Measurements from ENCODE around the gene FURIN. TPM values are rescaled to one million over a fixed set of nuclear protein-coding genes. Genes with fewer than 3 reads are reported as not detected.
A peak's percentile ranks its signal among the peaks of the same experiment; 100 is the strongest.

The FURIN gene
- total RNA-seq, 1 experiment from 2014 or later = 28.9 TPM

DNA sequence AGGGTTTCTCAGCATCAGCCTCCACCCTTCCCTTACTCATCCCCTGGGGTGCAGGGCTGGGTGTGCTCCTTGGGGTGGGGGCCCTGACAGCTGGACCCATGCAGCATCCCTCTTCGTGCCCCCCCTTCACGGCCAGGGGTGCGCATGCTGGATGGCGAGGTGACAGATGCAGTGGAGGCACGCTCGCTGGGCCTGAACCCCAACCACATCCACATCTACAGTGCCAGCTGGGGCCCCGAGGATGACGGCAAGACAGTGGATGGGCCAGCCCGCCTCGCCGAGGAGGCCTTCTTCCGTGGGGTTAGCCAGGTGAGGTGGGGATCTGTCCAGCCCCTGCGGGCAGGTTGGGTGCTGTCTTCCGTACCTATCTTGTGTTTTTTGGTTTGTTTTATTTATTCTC, 9.6 kb downstream of the FURIN start:
- in situ Hi-C loops (cut with HindIII; ENCODE audit: low sequenced_read_pairs) = no loop called here
- DNase-seq (ENCODE audit: low spot score) = no peak

DNA sequence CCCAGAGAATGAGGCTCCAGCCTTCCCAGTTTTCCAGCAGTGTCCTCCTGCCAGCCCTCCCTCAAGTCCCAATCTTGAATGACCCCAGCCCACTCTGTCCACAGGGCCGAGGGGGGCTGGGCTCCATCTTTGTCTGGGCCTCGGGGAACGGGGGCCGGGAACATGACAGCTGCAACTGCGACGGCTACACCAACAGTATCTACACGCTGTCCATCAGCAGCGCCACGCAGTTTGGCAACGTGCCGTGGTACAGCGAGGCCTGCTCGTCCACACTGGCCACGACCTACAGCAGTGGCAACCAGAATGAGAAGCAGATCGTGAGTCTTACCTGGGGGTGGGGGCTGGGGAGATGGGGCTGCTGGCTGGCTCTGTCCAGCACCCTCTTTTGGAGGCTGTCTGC, 10.3 kb downstream of the FURIN start:
- in situ Hi-C loops (cut with HindIII; ENCODE audit: low sequenced_read_pairs) = no loop called here
- DNase-seq (ENCODE audit: low spot score) = no peak

DNA sequence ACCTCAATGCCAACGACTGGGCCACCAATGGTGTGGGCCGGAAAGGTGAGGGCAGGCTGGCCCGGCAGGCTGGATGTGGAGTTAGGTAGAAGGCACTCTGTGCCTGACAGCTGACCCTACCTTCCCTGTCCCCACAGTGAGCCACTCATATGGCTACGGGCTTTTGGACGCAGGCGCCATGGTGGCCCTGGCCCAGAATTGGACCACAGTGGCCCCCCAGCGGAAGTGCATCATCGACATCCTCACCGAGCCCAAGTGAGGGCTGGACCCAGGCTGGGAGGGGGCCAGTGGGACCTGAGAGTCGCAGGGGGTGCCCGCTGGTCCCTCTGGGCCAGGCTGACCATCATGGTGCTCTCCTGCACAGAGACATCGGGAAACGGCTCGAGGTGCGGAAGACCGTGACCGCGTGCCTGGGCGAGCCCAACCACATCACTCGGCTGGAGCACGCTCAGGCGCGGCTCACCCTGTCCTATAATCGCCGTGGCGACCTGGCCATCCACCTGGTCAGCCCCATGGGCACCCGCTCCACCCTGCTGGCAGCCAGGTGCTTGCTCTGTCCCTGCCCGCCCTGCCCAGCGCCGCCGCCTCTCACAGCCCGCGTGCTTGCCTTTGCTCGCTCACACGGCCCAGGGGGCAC, 11.5 kb downstream of the FURIN start:
- in situ Hi-C loops (cut with HindIII; ENCODE audit: low sequenced_read_pairs) = no loop called here

DNA sequence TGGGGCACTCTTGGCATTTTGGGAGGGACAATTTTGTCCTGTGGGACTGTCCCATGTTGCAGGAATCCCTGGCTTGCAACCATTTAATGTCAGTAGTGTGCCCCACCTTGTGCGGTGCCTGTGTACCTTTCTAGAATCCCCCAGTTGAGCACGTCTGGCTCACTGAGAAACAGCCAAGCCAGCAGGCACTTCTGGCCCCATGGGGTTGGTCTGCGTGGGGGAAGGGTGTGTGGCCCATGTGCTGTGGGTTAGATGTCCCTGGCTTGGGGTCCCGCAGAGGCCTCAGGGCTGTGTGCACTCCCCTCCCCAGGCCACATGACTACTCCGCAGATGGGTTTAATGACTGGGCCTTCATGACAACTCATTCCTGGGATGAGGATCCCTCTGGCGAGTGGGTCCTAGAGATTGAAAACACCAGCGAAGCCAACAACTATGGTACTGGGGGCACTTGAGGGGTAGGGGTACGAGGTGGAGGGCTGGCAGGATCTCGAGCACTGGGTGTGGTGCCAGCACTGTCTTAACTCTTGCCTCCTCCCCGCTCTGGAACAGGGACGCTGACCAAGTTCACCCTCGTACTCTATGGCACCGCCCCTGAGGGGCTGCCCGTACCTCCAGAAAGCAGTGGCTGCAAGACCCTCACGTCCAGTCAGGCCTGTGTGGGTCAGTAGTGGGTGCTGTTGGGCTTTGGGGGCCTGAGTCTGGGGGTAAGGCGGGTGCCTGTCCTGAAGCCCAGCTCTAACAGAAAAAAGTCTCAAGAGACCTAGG, 12.2 kb downstream of the FURIN start:
- in situ Hi-C loops (cut with HindIII; ENCODE audit: low sequenced_read_pairs) = no loop called here
- DNase-seq (ENCODE audit: low spot score) = no peak

More for the DNA sequence above, 11.5 kb downstream of the FURIN start:
- DNase-seq (ENCODE audit: low spot score) = no peak

DNA sequence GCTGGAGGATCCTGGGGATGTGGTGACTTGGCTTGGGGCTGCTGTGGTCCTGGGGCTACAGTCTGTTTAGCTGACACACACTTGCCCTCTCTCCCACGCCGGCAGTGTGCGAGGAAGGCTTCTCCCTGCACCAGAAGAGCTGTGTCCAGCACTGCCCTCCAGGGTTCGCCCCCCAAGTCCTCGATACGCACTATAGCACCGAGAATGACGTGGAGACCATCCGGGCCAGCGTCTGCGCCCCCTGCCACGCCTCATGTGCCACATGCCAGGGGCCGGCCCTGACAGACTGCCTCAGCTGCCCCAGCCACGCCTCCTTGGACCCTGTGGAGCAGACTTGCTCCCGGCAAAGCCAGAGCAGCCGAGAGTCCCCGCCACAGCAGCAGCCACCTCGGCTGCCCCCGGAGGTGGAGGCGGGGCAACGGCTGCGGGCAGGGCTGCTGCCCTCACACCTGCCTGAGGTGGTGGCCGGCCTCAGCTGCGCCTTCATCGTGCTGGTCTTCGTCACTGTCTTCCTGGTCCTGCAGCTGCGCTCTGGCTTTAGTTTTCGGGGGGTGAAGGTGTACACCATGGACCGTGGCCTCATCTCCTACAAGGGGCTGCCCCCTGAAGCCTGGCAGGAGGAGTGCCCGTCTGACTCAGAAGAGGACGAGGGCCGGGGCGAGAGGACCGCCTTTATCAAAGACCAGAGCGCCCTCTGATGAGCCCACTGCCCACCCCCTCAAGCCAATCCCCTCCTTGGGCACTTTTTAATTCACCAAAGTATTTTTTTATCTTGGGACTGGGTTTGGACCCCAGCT, 13.0 kb downstream of the FURIN start:
- in situ Hi-C loops (cut with HindIII; ENCODE audit: low sequenced_read_pairs) = no loop called here
- DNase-seq (ENCODE audit: low spot score) = no peak

DNA sequence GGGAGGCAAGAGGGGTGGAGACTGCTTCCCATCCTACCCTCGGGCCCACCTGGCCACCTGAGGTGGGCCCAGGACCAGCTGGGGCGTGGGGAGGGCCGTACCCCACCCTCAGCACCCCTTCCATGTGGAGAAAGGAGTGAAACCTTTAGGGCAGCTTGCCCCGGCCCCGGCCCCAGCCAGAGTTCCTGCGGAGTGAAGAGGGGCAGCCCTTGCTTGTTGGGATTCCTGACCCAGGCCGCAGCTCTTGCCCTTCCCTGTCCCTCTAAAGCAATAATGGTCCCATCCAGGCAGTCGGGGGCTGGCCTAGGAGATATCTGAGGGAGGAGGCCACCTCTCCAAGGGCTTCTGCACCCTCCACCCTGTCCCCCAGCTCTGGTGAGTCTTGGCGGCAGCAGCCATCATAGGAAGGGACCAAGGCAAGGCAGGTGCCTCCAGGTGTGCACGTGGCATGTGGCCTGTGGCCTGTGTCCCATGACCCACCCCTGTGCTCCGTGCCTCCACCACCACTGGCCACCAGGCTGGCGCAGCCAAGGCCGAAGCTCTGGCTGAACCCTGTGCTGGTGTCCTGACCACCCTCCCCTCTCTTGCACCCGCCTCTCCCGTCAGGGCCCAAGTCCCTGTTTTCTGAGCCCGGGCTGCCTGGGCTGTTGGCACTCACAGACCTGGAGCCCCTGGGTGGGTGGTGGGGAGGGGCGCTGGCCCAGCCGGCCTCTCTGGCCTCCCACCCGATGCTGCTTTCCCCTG, 13.8 kb downstream of the FURIN start:
- in situ Hi-C loops (cut with HindIII; ENCODE audit: low sequenced_read_pairs) = no loop called here
- DNase-seq (ENCODE audit: low spot score) = no peak

DNA sequence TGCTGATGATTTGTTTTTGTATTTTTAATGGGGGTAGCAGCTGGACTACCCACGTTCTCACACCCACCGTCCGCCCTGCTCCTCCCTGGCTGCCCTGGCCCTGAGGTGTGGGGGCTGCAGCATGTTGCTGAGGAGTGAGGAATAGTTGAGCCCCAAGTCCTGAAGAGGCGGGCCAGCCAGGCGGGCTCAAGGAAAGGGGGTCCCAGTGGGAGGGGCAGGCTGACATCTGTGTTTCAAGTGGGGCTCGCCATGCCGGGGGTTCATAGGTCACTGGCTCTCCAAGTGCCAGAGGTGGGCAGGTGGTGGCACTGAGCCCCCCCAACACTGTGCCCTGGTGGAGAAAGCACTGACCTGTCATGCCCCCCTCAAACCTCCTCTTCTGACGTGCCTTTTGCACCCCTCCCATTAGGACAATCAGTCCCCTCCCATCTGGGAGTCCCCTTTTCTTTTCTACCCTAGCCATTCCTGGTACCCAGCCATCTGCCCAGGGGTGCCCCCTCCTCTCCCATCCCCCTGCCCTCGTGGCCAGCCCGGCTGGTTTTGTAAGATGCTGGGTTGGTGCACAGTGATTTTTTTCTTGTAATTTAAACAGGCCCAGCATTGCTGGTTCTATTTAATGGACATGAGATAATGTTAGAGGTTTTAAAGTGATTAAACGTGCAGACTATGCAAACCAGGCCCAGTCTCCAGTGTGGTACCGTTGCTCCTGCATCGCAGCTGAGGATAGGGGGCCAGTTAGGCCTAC, 14.6 kb downstream of the FURIN start:
- DNase-seq (ENCODE audit: low spot score) = no peak
- in situ Hi-C loops (cut with HindIII; ENCODE audit: low sequenced_read_pairs) = no loop called here

DNA sequence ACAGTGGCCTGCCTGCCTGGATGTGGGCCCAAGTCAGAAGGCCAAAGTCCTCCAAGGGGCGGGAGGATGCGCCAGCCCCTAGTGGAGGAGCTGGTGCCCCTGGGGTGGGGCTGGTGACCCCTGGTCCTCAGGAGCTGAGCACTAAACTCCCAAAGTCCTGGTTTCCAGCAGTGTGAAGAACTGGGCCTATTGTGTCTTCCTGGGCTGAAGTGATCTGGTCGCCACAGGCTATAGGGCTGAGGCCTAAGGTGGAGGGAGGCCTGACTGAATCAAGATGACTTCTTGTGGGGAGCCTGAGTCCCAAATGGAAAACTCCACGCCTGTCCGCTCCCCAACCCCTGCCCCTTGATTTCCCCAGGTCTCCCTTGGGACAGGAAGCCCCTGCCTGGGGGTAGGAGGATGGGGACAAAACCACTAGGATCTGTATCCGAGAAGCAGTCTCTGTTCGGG, 15.2 kb downstream of the FURIN start:
- in situ Hi-C loops (cut with HindIII; ENCODE audit: low sequenced_read_pairs) = no loop called here
- no peak for DNase-seq (ENCODE audit: low spot score)

DNA sequence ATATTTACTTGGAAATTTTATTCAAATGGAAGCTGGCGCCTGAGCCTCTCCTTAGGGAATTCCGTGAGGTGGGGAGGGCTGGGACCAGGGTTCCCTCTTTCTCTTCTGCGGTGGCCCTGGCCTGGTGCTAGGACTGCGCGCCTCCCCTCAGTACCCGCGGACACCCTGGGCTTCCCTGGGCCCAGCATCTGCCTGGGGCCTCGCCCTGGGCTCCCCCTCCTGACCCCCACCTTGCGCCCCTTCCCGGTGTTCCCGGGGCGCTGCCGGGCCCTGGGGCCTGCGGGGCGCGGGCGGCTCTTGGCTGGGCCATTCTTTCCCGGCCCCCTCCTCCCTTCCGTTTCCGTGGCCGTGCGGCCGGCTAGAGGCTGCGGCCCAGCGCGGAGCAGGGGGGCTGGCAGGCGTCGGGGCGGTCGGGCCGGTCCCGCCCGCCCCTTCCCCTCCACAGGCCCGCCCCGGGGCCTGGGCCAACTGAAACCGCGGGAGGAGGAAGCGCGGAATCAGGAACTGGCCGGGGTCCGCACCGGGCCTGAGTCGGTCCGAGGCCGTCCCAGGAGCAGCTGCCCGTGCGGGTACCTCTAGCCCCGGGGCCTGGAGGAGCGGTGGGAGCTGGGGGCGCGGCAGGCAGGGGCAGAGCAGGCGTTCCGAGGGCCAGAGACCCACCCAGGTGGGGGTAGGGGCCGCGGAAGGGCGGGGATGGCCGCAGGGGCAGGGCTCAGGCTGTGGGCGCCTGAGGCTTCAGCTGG, 15.8 kb downstream of the FURIN start, which contains the start of gene FES:
Gene FES (plus strand): TSS at position 529 of the 743 bp plus-strand sequence. CDS start 542 bp downstream, outside the sequence.
- in situ Hi-C loops (cut with HindIII; ENCODE audit: low sequenced_read_pairs) = no loop called here
- no peak for DNase-seq (ENCODE audit: low spot score)

DNA sequence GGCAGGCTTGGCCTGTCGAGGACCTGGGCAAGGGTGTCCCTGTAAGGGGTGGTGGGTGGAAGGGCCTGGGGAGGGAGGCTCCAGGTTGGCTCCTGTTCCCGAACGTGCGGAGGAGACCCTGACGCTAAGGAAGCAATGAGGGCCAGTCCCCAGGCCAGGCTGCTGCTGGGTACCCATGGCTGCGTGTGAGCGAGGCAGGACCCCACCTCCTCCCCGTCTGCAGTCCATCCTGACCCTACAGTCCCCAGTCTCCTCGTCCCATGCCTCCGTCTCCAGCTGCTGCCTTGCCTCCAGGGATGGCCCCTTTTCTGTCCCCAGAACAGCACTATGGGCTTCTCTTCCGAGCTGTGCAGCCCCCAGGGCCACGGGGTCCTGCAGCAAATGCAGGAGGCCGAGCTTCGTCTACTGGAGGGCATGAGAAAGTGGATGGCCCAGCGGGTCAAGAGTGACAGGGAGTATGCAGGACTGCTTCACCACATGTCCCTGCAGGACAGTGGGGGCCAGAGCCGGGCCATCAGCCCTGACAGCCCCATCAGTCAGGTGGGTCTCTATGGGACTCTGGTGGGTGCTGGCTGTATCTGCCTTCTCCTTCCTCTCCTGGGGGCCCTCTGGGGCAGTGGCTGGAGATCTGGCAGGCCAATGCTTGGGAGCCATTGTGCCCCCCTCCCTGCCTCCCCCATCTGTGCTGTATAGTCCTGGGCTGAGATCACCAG, 16.5 kb downstream of the FURIN start:
- in situ Hi-C loops (cut with HindIII; ENCODE audit: low sequenced_read_pairs) = no loop called here
- DNase-seq (ENCODE audit: low spot score) = no peak

DNA sequence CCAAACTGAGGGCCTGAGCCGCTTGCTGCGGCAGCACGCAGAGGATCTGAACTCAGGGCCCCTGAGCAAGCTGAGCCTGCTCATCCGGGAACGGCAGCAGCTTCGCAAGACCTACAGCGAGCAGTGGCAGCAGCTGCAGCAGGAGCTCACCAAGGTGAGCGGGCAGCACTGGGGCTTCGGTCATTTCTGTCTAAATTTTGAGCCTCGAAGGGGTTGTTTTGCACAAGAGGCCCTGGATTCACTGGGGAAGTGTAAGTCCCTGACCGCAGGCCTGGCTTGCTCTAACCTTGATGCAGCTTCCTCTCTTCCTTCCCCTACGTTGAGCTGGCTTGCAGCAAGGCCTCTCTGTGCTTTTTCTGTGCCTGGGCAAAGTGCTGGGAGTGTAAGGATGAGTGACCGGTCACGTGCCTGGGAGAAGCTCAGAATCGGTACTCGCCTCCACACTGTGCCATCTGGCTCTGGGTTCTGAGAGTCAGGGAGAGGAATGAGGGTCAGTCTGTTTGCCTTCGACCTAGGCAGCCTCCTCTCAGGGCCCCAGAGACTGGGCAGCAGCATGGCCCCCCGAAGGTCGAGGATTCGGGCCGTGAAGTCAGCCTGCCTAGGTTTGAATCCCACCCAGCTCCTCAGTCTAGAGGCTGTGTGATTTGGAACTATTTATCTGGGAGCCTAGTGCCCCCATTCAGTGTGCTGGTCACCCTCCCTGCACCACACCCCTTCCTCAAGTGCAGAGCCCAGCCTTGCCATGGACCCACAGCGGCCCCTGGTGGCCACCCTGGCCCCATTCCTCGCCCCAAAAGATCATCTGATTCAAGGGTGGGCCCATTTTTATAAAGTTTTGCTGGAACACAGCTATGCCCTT, 17.3 kb downstream of the FURIN start:
- in situ Hi-C loops (cut with HindIII; ENCODE audit: low sequenced_read_pairs) = no loop called here
- peak; percentile 72 for DNase-seq (ENCODE audit: low spot score)

DNA sequence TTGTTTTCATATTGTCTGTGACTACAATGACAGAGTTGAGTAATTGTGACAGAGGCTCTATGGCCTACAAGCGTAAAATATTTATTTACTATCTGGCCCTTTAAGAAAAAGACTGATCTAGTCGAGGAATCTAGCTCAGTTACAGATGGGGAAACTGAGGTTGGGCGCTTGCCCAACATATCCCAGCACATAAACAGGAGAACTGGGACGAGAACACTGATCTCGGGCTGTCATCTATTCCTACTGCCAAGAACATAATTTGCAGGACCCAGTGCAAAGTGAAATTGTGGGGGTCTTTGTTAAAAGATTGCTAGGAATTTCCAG, 17.9 kb downstream of the FURIN start:
- in situ Hi-C loops (cut with HindIII; ENCODE audit: low sequenced_read_pairs) = no loop called here
- DNase-seq (ENCODE audit: low spot score) = no peak

DNA sequence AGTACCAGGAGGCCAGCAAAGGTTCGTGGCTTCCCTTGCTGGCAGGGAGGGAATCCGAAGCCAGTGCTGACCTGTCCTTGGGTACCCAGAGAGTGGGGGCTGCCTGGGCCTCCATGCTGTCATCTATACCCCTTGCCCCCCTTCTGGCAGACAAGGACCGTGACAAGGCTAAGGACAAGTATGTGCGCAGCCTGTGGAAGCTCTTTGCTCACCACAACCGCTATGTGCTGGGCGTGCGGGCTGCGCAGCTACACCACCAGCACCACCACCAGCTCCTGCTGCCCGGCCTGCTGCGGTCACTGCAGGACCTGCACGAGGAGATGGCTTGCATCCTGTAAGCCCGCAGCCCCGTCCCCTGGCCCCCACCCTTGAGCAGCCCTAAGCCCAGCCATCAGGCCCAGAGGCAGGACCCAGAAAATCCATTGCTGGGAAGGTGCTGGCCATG, 18.7 kb downstream of the FURIN start:
- no peak for DNase-seq (ENCODE audit: low spot score)
- in situ Hi-C loops (cut with HindIII; ENCODE audit: low sequenced_read_pairs) = no loop called here

DNA sequence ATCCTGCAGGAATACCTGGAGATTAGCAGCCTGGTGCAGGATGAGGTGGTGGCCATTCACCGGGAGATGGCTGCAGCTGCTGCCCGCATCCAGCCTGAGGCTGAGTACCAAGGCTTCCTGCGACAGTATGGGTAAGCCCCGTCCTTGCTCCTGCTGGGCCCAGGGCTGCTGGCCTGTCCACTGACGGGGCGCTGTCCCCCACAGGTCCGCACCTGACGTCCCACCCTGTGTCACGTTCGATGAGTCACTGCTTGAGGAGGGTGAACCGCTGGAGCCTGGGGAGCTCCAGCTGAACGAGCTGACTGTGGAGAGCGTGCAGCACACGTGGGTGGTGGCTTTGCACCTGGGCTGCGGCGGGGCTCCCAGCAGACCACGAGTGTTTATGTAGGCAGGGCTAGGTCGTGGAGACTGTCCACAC, 20.9 kb downstream of the FURIN start:
- in situ Hi-C loops (cut with HindIII; ENCODE audit: low sequenced_read_pairs) = no loop called here
- no peak for DNase-seq (ENCODE audit: low spot score)

DNA sequence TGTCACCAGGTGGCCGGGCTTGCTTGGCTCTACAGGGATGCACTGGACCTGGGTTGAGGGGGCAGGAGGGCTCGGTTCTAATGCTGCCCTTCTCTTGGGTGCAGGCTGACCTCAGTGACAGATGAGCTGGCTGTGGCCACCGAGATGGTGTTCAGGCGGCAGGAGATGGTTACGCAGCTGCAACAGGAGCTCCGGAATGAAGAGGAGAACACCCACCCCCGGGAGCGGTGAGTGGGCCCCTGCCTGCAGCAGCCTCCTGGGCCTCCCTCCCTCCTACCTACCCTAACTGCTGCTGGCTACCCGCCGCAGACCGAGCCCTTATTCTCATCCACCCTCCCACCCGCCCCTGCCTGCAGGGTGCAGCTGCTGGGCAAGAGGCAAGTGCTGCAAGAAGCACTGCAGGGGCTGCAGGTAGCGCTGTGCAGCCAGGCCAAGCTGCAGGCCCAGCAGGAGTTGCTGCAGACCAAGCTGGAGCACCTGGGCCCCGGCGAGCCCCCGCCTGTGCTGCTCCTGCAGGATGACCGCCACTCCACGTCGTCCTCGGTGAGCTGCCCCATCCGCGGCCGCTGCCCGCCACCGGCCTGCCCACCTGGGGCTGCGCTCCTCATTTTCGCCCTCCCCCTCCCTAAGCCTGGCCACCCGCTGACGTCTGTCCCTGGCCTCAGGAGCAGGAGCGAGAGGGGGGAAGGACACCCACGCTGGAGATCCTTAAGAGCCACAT, 21.5 kb downstream of the FURIN start:
- in situ Hi-C loops (cut with HindIII; ENCODE audit: low sequenced_read_pairs) = no loop called here

DNA sequence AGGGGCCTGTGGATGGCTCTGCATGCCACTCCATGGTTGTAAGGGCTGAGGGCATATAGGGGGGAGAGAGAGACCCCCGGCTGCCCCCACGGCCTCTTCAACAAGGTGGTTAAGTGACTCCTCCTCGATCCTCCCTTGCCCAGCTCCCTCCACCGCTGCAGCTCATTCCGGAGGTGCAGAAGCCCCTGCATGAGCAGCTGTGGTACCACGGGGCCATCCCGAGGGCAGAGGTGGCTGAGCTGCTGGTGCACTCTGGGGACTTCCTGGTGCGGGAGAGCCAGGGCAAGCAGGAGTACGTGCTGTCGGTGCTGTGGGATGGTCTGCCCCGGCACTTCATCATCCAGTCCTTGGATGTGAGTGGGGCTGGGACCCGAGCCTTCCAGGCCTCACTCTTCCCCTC, 22.5 kb downstream of the FURIN start:
- in situ Hi-C loops (cut with HindIII; ENCODE audit: low sequenced_read_pairs) = no loop called here
- DNase-seq (ENCODE audit: low spot score) = no peak

More for the DNA sequence above, 21.5 kb downstream of the FURIN start:
- no peak for DNase-seq (ENCODE audit: low spot score)
